Spleen (tissue), 7 donors: ENCODE measurements around the gene CAPN10.

ENCODE experiments used
- POLR2A ChIP-seq, 3 donors: fragments of 450-650 bp; IDR thresholded peaks; one replicate each; pipeline ENCODE4 v1.5.1; 2017; ENCODE audit warnings: antibody characterized with exemption in 3 of 3, mild to moderate bottlenecking in 1 of 3
- TF ChIP-seq, protein P1 (sequence below), 11 experiments: fragments of 200-600 bp in 7 of 11; fragments of 450-650 bp in 4 of 11; sonication (generic) in 4 of 11; IDR thresholded peaks in 8 of 11; conservative IDR thresholded peaks in 3 of 11; 1 replicate in 7 of 11; 2 replicates in 4 of 11; pipeline versions ENCODE4 v1.4.0 to v1.8.0; 2016 to 2021; ENCODE audit warnings: antibody characterized with exemption in 11 of 11, inconsistent platforms in 4 of 11, mild to moderate bottlenecking in 1 of 11
- donor health status: DM: no; HTN: no; CAD: no; lungs with moderate emphysema.
- donor health status: DM: no; HTN: no; CAD: no.
- donor health status: DM: no; HTN: no; CAD: no.

DNA sequence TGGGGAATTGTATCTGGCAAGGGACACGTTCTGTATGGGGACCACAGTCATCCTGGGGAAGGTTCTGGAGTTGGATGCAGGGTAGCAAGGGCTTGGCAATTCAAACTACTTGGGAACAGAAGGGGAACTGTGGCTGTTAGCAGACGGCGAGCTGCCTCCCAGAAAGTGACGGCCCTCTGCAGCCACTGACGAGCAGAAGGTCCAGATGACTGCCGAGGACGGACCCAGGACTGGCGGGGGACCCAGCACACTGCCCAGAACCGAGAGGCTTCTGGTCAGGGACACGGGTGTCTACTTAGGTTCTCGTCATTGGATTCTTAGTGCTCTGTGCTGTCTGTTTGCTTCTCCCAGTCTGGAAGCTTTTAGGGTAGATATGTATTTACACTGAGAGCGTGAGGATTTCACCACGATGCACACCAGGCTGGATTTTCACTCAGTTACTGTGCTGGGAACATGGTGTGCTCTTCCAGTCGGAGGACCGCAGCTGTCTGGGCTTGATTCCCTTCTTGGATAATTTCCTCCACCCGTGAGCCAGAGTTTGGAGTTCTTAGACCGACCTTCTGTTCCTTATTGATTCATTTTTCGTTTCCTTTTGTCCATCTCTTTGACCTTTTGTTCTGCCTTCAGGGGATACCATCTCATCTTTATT lies 52.1 kb downstream of the CAPN10 start:
- no peak for TF ChIP-seq POLR2A (IDR thresholded peaks at IDR 0.05)
- TF ChIP-seq, protein P1, sequence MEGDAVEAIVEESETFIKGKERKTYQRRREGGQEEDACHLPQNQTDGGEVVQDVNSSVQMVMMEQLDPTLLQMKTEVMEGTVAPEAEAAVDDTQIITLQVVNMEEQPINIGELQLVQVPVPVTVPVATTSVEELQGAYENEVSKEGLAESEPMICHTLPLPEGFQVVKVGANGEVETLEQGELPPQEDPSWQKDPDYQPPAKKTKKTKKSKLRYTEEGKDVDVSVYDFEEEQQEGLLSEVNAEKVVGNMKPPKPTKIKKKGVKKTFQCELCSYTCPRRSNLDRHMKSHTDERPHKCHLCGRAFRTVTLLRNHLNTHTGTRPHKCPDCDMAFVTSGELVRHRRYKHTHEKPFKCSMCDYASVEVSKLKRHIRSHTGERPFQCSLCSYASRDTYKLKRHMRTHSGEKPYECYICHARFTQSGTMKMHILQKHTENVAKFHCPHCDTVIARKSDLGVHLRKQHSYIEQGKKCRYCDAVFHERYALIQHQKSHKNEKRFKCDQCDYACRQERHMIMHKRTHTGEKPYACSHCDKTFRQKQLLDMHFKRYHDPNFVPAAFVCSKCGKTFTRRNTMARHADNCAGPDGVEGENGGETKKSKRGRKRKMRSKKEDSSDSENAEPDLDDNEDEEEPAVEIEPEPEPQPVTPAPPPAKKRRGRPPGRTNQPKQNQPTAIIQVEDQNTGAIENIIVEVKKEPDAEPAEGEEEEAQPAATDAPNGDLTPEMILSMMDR (IDR thresholded peaks at IDR 0.05 in 8 of 11, conservative IDR thresholded peaks at IDR 0.05 in 3 of 11) = no peak
